Measurements from ENCODE around the gene JAKMIP2. TPM values are rescaled to one million over a fixed set of nuclear protein-coding genes. Genes with fewer than 3 reads are reported as not detected.

Gene JAKMIP2
- total and polyA plus RNA-seq, 10 of the 15 experiments (the other 5 are each of a cell fraction or from before 2014, with no cell fraction given) = 0.51 to 1.8 (median 0.89) TPM

DNA sequence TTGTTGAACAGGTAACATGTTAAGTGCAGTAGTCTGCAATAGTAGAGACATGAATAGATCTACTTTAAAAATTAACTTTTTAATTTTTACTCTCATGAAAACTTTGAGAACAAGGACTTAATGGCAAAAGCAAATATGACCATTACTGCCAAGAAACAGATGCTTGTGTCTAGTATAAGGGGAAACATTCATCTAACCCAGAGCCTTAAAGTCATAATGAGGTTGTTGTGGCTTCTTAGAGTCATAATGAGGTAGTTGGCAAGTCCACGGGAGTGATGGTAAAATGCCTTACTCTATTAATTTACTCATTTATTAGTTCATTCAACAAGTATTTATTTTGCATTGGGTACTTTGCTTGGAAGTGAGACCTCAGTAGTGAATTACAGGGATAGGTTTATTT is 71.5 kb downstream of the JAKMIP2 start:
- no peak for ATAC-seq
- ChIA-PET RAD21 (ENCODE audit: unreplicated experiment) (no interaction called here), SMC1A (ENCODE audit: uncharacterized antibody, unreplicated experiment) (no interaction called here), CTCF (no interaction called here), POLR2A (no interaction called here)
- Histone ChIP-seq H4K20me1 (ENCODE audit: control insufficient read depth, insufficient read depth) (no peaks in the 10 kb centered on the region), H2AFZ (ENCODE audit: control insufficient read depth, low read depth, low read length) (no peak overlapping the region), H3K9me3 (replicated peaks; ENCODE audit: control insufficient read depth, insufficient read depth, low read length) (no peaks in the 10 kb centered on the region), H3K4me2 (ENCODE audit: control insufficient read depth, insufficient read depth) (no peak overlapping the region), H3K27ac (ENCODE audit: control insufficient read depth, insufficient read depth) (no peak overlapping the region), H3K27me3 (replicated peaks in 1 of 2; ENCODE audit: control insufficient read depth in 2 of 2, insufficient read depth in 2 of 2, low read length in 1 of 2) (no peaks in the 10 kb centered on the region), H3K4me1 (ENCODE audit: control insufficient read depth, insufficient read depth, low read length) (no peaks in the 10 kb centered on the region), H3K9ac (ENCODE audit: control insufficient read depth, insufficient read depth, low read length) (no peak overlapping the region), H3K36me3 (ENCODE audit: control insufficient read depth in 2 of 2, insufficient read depth in 2 of 2, low read length in 1 of 2) (no peaks in the 10 kb centered on the region), H3K79me2 (ENCODE audit: control insufficient read depth, insufficient read depth, low read length) (no peaks in the 10 kb centered on the region), H3K4me3 (no peak overlapping the region)
- in situ Hi-C loops (cut with MboI) (no loop called here), intact Hi-C loops (cut with micrococcal nuclease; ENCODE audit: unreplicated experiment) (no loop called here)
- TF ChIP-seq HDAC6 (IDR thresholded peaks at IDR 0.05; ENCODE audit: unreplicated experiment) = no peak
- no peak for FAIRE-seq
- WGBS (ENCODE audit: insufficient coverage, insufficient replicate concordance, low lambda C conversion rate, missing lambda C conversion rate) = 0% methylated on average over 1 of the region's 1 CpG
- no peak for DNase-seq (ENCODE audit: low read depth, low spot score)
- BruUV-seq (replicated peaks) = no TSS peak

DNA sequence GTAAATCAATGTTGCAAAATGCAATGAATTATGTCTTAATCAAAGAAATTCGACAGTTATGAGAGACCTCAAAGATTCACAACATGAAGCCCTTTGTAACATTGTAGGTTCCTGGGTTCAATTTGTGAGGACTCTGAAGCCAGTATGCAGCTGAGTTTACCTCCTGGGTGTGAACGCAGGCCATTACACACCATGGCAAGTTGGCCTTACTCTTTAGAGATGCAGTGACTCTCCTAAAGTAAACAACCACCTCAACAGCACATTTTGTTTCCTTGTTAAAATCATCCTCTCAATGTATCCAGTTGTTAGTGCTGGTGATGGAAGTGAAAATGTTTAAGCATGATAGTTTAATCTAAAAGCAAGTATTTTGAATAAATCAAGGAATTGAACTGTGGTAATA is 73.8 kb downstream of the JAKMIP2 start:
- Histone ChIP-seq H2AFZ (ENCODE audit: control insufficient read depth, low read depth, low read length) (no peak overlapping the region), H3K9me3 (replicated peaks; ENCODE audit: control insufficient read depth, insufficient read depth, low read length) (no peaks in the 10 kb centered on the region), H4K20me1 (ENCODE audit: control insufficient read depth, insufficient read depth) (no peaks in the 10 kb centered on the region), H3K79me2 (ENCODE audit: control insufficient read depth, insufficient read depth, low read length) (no peaks in the 10 kb centered on the region), H3K4me1 (ENCODE audit: control insufficient read depth, insufficient read depth, low read length) (no peaks in the 10 kb centered on the region), H3K4me3 (no peak overlapping the region), H3K36me3 (ENCODE audit: control insufficient read depth in 2 of 2, insufficient read depth in 2 of 2, low read length in 1 of 2) (no peaks in the 10 kb centered on the region), H3K4me2 (ENCODE audit: control insufficient read depth, insufficient read depth) (no peak overlapping the region), H3K9ac (ENCODE audit: control insufficient read depth, insufficient read depth, low read length) (no peak overlapping the region), H3K27ac (ENCODE audit: control insufficient read depth, insufficient read depth) (no peak overlapping the region), H3K27me3 (replicated peaks in 1 of 2; ENCODE audit: control insufficient read depth in 2 of 2, insufficient read depth in 2 of 2, low read length in 1 of 2) (no peaks in the 10 kb centered on the region)
- in situ Hi-C loops (cut with MboI) (no loop called here), intact Hi-C loops (cut with micrococcal nuclease; ENCODE audit: unreplicated experiment) (no loop called here)
- no peak for DNase-seq (ENCODE audit: low read depth, low spot score)
- WGBS (ENCODE audit: insufficient coverage, insufficient replicate concordance, low lambda C conversion rate, missing lambda C conversion rate) = 19% methylated on average over 2 of the region's 2 CpGs
- ChIA-PET POLR2A (no interaction called here), SMC1A (ENCODE audit: uncharacterized antibody, unreplicated experiment) (no interaction called here), RAD21 (ENCODE audit: unreplicated experiment) (no interaction called here), CTCF (no interaction called here)
- no peak for ATAC-seq
- no peak for FAIRE-seq
- TF ChIP-seq, protein P1, sequence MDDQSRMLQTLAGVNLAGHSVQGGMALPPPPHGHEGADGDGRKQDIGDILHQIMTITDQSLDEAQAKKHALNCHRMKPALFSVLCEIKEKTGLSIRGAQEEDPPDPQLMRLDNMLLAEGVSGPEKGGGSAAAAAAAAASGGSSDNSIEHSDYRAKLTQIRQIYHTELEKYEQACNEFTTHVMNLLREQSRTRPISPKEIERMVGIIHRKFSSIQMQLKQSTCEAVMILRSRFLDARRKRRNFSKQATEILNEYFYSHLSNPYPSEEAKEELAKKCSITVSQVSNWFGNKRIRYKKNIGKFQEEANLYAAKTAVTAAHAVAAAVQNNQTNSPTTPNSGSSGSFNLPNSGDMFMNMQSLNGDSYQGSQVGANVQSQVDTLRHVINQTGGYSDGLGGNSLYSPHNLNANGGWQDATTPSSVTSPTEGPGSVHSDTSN (IDR thresholded peaks at IDR 0.05; ENCODE audit: insufficient replicate concordance, low read depth, low read length) = no peak
- TF ChIP-seq SIX5 (IDR thresholded peaks at IDR 0.05; ENCODE audit: low read depth, low read length, severe bottlenecking) (no peak), RUNX3 (IDR thresholded peaks at IDR 0.05; ENCODE audit: low read length) (no peak), RAD21 (IDR thresholded peaks at IDR 0.05; ENCODE audit: insufficient read depth, low read depth, low read length) (no peak)
- no TSS peak for BruUV-seq (replicated peaks)

Data from GM12878 (cell line).